B cell (primary cell): Measurements from ENCODE around the gene SPTBN1.

ENCODE experiments used
- CTCF ChIP-seq: fragments of 200-600 bp; IDR thresholded peaks from one replicate; pipeline ENCODE4 v1.8.0; 2022; ENCODE audit warnings: antibody characterized with exemption, mild to moderate bottlenecking
- EZH2 ChIP-seq: IDR thresholded peaks from 2 replicates; pipeline ENCODE4 v1.6.1; 2012; ENCODE audit warnings: borderline replicate concordance, low read depth, mild to moderate bottlenecking, moderate library complexity, low read length; ENCODE audit not compliant: insufficient read depth, poor library complexity, severe bottlenecking

DNA sequence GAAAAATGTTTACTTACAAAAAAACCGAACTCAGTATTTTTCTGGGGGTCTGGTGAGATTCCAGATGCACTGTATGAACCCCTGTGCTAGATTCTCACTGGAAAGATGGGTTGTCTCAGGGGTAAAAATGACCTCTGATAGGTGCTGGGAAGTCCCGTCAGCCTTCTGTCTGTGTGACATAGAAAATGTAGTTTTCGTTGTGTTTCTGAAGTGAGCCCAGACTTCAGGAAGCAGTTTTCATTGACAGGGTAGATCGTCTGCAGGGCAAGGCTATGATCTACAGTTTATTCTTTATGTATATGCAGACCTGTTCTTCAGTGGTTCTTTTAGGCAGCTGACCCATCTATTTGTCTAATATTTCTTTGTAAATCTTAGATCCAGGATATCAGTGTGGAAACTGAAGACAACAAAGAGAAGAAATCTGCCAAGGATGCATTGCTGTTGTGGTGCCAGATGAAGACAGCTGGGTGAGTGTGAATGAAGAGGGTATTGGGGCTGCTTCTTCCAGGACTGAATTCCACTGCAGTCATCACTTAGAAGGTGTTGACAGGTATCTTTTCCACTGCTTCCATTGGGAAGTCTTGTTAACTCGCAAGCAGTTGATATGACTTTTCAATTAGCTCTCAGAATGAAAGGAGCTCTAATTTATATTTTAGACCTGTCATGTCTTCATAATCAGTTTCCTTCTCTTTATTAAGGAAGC lies 159.9 kb downstream of the SPTBN1 start:
- TF ChIP-seq CTCF (no peak), EZH2 (no peak)
